ENCODE data around the gene TLCD3B. TPM values are rescaled to one million over a fixed set of nuclear protein-coding genes. Genes with fewer than 3 reads are reported as not detected.

Gene TLCD3B
- total RNA-seq, 1 donor from 2014 or later: 1.4 TPM

DNA sequence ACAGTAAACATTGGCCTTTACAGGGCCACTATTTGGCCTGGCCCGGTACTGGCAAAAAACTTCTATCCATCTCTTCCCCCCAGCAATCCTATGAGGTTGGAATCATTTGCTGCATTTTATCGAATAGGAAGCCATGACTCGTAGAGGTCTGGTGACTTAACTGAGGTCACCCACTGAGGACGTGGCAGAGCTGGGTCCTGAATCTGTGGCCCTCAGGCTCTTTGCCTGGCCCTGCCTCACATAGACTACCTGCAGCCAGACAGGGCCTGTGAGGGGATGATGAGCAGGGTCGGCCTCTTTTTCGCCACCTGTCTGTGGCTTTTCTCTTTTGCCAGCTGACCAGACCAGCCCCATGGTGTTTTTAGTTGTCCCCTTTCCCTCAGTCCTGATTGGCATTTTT is 46.6 kb upstream of the TLCD3B start:
- TF ChIP-seq EZH2 (IDR thresholded peaks at IDR 0.05; ENCODE audit: insufficient read depth, low read length) (no peak), CTCF (IDR thresholded peaks at IDR 0.05; ENCODE audit: insufficient read depth, low read depth, low read length) (no peak)
- Histone ChIP-seq H3K9ac (ENCODE audit: low read length) (peak overlapping the region; percentile 96), H3K4me2 (ENCODE audit: low read length) (peak overlapping the region; percentile 96), H3K4me1 (ENCODE audit: insufficient read depth, low read length) (peaks cover 26% of the 10 kb centered on the region), H3K36me3 (ENCODE audit: insufficient read depth, low read length) (peaks cover 19% of the 10 kb centered on the region), H2AFZ (ENCODE audit: low read depth, low read length) (no peak overlapping the region), H3K27ac (ENCODE audit: low read depth, low read length) (peak overlapping the region; percentile 81), H3K27me3 (ENCODE audit: insufficient read depth, low read length) (no peaks in the 10 kb centered on the region), H3K4me3 (ENCODE audit: insufficient read depth, low read depth, low read length) (peak overlapping the region; percentile 97), H3K9me3 (ENCODE audit: insufficient read depth, low read depth, low read length) (no peaks in the 10 kb centered on the region), H3K79me2 (ENCODE audit: insufficient read depth, low read length) (peaks cover 64% of the 10 kb centered on the region), H4K20me1 (ENCODE audit: insufficient read depth, low read length) (peaks cover 59% of the 10 kb centered on the region)
- H3K4me1 Mint-ChIP-seq (ENCODE audit: low read depth, unreplicated experiment): peaks cover 24% of the 10 kb centered on the region
- H3K27me3 Mint-ChIP-seq (ENCODE audit: low read depth, unreplicated experiment): no peaks in the 10 kb centered on the region
- H3K27ac Mint-ChIP-seq (ENCODE audit: unreplicated experiment): peak overlapping the region; percentile 90
- FAIRE-seq: no peak
- peaks cover 17% of the 10 kb centered on the region for H3K36me3 Mint-ChIP-seq (ENCODE audit: low read depth, unreplicated experiment)
- no peaks in the 10 kb centered on the region for H3K9me3 Mint-ChIP-seq (ENCODE audit: unreplicated experiment)
- peak overlapping the region; percentile 96 for H3K4me3 Mint-ChIP-seq (ENCODE audit: unreplicated experiment)
- no peak for DNase-seq (ENCODE audit: low read depth)

GRCh38 chr16:30076276-30076791 is 45.3 kb upstream of the TLCD3B start:
- TF ChIP-seq CTCF (IDR thresholded peaks at IDR 0.05; ENCODE audit: insufficient read depth, low read depth, low read length): no peak
- no peak for TF ChIP-seq EZH2 (IDR thresholded peaks at IDR 0.05; ENCODE audit: insufficient read depth, low read length)
- Histone ChIP-seq H3K9ac (ENCODE audit: low read length) (peak overlapping the region; percentile 96), H3K79me2 (ENCODE audit: insufficient read depth, low read length) (peaks cover 66% of the 10 kb centered on the region), H4K20me1 (ENCODE audit: insufficient read depth, low read length) (peaks cover 59% of the 10 kb centered on the region), H3K4me1 (ENCODE audit: insufficient read depth, low read length) (peaks cover 26% of the 10 kb centered on the region), H3K4me3 (ENCODE audit: insufficient read depth, low read depth, low read length) (peak overlapping the region; percentile 97), H3K4me2 (ENCODE audit: low read length) (peak overlapping the region; percentile 96), H3K27me3 (ENCODE audit: insufficient read depth, low read length) (no peaks in the 10 kb centered on the region), H3K36me3 (ENCODE audit: insufficient read depth, low read length) (peaks cover 25% of the 10 kb centered on the region), H3K9me3 (ENCODE audit: insufficient read depth, low read depth, low read length) (no peaks in the 10 kb centered on the region), H3K27ac (ENCODE audit: low read depth, low read length) (peak overlapping the region; percentile 81), H2AFZ (ENCODE audit: low read depth, low read length) (peak overlapping the region; percentile 61)
- no peaks in the 10 kb centered on the region for H3K9me3 Mint-ChIP-seq (ENCODE audit: unreplicated experiment)
- peak overlapping the region; percentile 96 for H3K4me3 Mint-ChIP-seq (ENCODE audit: unreplicated experiment)
- no peaks in the 10 kb centered on the region for H3K27me3 Mint-ChIP-seq (ENCODE audit: low read depth, unreplicated experiment)
- peaks cover 30% of the 10 kb centered on the region for H3K4me1 Mint-ChIP-seq (ENCODE audit: low read depth, unreplicated experiment)
- FAIRE-seq: no peak
- DNase-seq (ENCODE audit: low read depth): no peak
- H3K36me3 Mint-ChIP-seq (ENCODE audit: low read depth, unreplicated experiment): peaks cover 17% of the 10 kb centered on the region
- H3K27ac Mint-ChIP-seq (ENCODE audit: unreplicated experiment): peak overlapping the region; percentile 90

DNA sequence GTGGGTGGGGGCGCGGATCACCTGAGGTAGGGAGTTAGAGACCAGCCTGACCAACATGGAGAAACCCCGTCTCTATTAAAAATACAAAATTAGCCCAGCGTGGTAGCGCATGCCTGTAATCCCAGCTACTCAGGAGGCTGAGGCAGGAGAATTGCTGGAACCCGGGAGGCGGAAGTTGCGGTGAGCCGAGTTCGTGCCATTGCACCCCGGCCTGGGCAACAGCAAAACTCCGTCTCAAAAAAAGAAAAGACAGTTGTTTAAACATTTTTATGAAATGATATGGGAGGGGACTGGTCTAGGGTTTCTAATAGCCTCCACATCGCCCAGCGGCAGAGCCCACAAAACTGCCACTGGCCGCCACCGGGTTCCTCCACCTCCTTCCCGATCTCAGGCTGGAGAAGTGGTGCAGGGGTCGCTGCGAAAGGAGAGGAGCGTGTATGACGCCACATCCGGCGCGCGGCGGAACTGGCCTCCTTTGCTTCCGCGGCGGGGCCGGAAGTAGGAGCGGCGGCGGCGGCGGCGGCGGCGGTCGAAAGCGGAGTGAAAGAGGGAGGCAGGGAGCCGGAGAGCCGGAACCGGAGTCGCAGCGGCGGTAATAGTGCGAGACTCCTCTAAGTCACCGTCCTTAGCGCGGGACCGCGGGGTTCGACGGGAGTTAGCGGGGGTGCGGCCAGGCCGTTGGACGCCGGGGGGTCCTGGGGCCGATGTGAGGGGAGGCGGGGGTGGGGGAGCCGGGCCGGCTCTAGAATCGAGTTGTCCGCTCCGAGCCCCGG is 44.6 kb upstream of the TLCD3B start, which contains the start of gene PPP4C:
Gene PPP4C, plus strand, starts transcription at position 492 of the 773 bp plus-strand sequence. CDS start 384 bp downstream, outside the sequence.
- Mint-ChIP-seq H3K27ac (ENCODE audit: unreplicated experiment) (peak within 1 kb of the TSS; percentile 97), H3K27me3 (ENCODE audit: low read depth, unreplicated experiment) (no peaks in the 10 kb centered on the region), H3K4me3 (ENCODE audit: unreplicated experiment) (peak within 1 kb of the TSS; percentile 96), H3K9me3 (ENCODE audit: unreplicated experiment) (no peaks in the 10 kb centered on the region), H3K36me3 (ENCODE audit: low read depth, unreplicated experiment) (peaks cover 19% of the 10 kb centered on the region), H3K4me1 (ENCODE audit: low read depth, unreplicated experiment) (peaks cover 32% of the 10 kb centered on the region)
- Histone ChIP-seq H3K9ac (ENCODE audit: low read length) (peak within 1 kb of the TSS; percentile 96), H4K20me1 (ENCODE audit: insufficient read depth, low read length) (peaks cover 59% of the 10 kb centered on the region), H3K27me3 (ENCODE audit: insufficient read depth, low read length) (no peaks in the 10 kb centered on the region), H3K4me1 (ENCODE audit: insufficient read depth, low read length) (peaks cover 26% of the 10 kb centered on the region), H2AFZ (ENCODE audit: low read depth, low read length) (peak within 1 kb of the TSS; percentile 61), H3K36me3 (ENCODE audit: insufficient read depth, low read length) (peaks cover 29% of the 10 kb centered on the region), H3K4me3 (ENCODE audit: insufficient read depth, low read depth, low read length) (peak within 1 kb of the TSS; percentile 97), H3K9me3 (ENCODE audit: insufficient read depth, low read depth, low read length) (no peaks in the 10 kb centered on the region), H3K79me2 (ENCODE audit: insufficient read depth, low read length) (peaks cover 64% of the 10 kb centered on the region), H3K4me2 (ENCODE audit: low read length) (peak within 1 kb of the TSS; percentile 96), H3K27ac (ENCODE audit: low read depth, low read length) (peak within 1 kb of the TSS; percentile 81)
- FAIRE-seq: no peak
- TF ChIP-seq CTCF (IDR thresholded peaks at IDR 0.05; ENCODE audit: insufficient read depth, low read depth, low read length) (no peak), EZH2 (IDR thresholded peaks at IDR 0.05; ENCODE audit: insufficient read depth, low read length) (no peak)
- DNase-seq (ENCODE audit: low read depth): peak; percentile 79
